GM19025 (cell line): ENCODE results near the gene SEZ6.

Experiments
- ATAC-seq: cut with Tn5 transposase; IDR thresholded peaks from one replicate; pipeline ENCODE4 v1.9.1; 2021; ENCODE audit warnings: mild to moderate bottlenecking, low read depth, moderate library complexity; ENCODE audit not compliant: unreplicated experiment

SEZ6 gene

DNA sequence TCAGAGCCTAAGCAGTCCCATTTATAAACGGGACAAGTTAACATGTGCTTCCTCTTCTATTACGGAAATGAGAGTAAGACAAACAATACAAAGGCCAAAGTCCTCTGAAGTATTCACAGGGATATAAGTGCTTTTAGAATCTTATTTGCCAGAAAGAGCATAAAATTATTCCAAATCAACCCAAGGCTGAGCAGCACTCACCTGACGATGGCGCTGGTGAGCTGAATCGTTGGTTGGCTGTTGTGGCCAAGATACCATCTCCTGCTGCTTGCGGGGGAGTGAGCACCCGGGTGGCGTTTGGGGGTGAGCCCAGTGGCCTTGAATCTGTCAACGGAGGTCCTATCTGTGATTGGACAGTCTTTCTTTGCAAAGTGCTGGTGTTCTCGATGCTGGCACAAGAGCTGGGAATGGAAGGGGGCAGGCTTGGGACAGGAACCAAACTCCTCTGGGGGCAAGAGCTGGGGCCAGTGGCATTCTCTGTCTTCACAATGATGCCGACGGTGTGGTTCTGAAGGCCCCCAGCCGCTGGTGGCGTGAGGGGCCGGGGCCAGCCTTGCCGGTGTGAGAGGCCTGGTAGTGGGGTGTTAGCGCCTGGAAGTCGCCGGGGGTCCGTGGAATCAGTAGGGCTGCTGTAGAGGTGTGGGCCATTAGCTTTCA, 93.4 kb downstream of the SEZ6 start:
- no peak for ATAC-seq

DNA sequence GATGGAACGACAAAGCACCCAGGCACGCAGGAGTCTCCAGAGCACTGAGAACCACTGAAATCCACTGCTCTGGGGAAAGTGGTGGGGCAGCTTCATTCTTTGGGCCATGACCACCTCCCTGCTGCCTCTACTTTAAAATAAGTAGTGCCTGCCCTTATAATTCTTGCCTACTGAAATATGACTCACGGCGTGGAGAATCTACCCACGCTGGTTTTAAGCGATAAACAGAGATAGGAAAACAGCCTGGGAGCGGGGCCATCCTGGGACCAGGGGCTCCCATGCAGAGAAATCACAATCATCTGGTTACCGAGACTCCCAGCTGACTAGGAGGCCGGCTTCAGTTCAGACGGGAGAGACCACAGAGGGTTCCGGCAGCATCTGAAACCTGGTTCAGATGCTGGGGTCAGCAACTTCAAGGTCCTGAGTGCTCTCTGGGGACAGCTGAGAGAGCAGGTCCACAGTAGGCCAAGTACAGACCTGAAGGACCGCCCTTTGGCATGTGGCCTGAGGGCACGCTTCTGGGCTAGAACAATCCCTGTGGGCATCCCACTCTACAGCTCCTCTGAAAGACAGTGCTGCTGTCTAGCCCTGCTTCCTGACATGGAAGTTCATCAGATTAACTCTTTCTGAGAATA, 94.3 kb downstream of the SEZ6 start:
- no peak for ATAC-seq

DNA sequence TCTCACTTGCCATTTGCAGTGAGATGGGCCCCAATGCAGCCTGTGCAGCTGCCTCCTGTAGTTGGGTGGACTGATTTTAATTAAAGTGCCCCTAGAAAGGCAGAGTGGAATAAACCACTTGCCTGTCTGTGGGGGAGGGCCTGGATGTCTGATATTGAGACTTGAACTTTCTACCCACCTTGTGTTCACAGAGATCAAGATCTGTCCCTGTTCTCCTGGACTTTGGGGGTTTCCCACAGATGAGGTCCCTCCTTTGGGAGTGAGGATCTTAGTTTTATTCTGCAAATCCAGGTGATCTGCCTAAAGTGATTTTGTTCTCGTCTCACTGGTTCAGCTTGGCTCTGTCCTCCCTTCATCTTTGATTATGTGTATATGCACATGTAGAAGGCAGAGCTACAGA, 95.3 kb downstream of the SEZ6 start:
- ATAC-seq, result no peak

DNA sequence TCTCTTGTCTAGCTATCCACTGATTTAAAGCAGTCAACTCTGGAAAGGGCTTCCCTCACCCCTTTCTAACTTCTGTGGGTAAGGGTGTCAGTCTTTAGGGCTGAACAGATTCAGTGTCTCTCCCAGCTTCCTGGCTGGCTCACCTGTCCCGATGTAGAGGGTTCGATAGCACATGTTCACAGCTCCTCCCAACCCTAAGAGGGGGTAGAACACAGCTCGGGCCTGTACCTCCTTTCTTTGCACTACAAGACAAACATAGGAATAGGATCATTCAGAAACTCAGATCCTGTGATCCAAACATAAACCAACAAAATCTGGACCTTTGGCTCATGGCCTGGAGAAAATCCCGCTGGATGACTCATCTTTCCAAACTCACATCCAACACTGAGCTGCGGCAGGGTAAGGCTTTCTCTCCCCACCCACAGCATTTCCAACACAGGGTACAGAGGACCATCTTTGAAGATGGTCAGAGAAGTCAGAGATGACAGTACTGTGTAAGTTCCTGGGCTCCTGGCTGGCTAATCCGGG, 97.1 kb downstream of the SEZ6 start:
- ATAC-seq, result no peak

DNA sequence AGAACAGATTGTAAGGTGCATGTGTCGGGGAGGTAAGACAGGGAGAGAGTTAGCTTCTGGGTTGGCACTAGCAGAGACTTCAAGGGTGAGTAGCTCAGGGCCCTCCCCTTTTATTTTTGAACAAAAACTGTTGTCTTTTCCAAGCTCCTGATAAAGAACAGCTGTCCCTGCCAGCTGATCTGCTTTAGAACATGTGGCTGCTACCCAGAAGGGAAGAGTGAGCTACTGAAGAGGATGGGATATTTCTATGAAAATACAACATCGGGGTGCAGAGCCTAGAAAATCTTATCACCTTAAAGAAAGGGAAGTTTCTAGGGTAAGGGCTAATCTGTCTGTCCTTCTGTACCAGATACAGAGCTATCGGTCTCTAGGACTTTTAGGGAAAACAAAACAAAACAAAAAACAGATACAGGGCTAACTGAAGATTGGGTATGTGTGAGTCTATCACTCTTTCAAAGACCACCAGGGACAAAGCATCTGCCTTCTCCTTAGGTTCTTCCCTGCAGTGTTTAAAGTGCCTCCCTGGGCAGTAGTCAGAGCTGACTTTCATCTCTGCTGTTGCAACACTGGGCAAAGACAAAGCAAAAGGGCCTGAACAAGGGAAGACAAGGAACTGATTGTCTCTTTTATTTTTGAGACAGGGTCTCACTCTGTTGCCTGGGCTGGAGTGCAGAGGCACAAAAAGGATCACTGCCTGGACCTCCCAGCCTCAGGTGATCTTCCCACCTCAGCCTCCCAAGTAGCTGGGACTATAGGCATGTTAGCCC, 97.9 kb downstream of the SEZ6 start:
- ATAC-seq, result no peak

DNA sequence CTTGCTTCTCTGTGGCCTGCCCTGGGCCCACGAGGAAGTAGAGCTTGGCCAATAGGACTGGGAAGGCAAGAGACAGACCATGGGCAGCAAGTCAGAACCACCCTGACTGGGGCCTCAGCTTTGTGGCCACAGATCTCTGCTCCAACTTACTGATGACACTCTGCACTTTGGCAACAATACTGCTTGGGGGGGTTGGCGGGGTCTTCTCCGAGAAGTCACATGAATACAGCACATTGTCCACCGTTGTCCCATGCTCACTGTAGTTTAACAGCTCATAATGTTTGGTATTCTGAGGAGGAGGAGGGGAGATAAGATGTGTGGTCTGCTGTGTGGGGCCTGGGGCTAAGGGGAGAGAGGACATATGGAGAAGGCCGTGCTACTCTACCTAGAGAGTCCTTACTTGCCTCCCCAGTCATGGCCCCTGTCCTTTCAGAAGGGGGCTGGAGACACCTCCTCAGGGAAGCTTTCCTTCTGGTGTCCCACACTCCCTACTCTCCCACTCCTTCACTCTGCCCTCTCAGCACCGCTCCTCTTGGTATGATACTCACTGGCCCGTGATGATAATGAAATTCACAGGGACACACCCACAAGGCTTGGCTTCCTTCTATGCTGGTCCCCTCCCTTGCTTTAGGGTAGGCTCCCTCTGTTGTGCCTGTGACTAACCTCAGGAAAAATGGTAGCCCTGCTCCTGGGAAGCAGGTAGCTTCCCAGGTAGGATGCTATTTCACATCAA, 99.0 kb downstream of the SEZ6 start:
- no peak for ATAC-seq

DNA sequence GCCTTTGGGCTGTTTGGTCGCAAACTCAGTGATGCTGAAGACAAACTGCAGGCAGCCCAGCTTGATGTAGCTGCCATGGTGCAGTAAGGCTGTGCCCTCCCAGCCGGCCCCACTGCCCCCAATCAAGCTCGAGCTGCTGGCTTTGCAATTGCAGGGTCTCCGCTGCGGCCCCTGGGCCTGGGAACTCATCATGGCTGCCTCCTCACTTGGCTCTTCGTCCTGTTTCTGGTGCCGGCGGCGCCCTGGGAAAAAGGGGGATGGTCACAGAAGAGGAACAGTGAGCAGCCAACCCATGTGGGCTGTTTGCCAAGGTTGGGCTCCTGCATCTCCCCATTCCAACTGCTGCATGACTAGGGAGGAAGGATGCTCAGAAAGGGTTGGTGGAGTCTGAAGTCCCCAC, 99.6 kb downstream of the SEZ6 start:
- no peak for ATAC-seq
